GM23248 (cell line): ENCODE measurements around the gene MAP3K10. TPM values are rescaled to one million over a fixed set of nuclear protein-coding genes. Genes with fewer than 3 reads are reported as not detected.
"Not testable (repeated sequence)": the region's sequence is repeated elsewhere in the genome, so short reads cannot be mapped to it uniquely, and the experiment has no call there.

Source experiments
- DNase-seq: peaks from one replicate; pipeline ENCODE4 v3.0.0-alpha.2; 2015
- H2AFZ ChIP-seq: fragments of 200-600 bp; sonication (generic); 2 replicates; pipeline ENCODE4 v1.6.1; 2016; ENCODE audit warnings: antibody characterized with exemption
- H3F3A ChIP-seq: fragments of 200-600 bp; sonication (generic); 2 replicates; pipeline ENCODE4 v1.6.1; 2016; ENCODE audit warnings: mild to moderate bottlenecking, antibody characterized with exemption, mixed run types; ENCODE audit not compliant: insufficient read depth
- H3K27ac ChIP-seq: fragments of 200-600 bp; sonication (generic); 2 replicates; pipeline ENCODE4 v1.5.1; 2016; ENCODE audit warnings: mild to moderate bottlenecking
- H3K27me3 ChIP-seq: fragments of 200-600 bp; sonication (generic); replicated peaks from 2 replicates; pipeline ENCODE4 v1.6.1; 2016; ENCODE audit warnings: mild to moderate bottlenecking; ENCODE audit not compliant: insufficient read depth
- H3K36me3 ChIP-seq: fragments of 200-600 bp; sonication (generic); 2 replicates; pipeline ENCODE4 v1.6.1; 2016; ENCODE audit warnings: low read depth, mild to moderate bottlenecking
- H3K4me1 ChIP-seq: fragments of 200-600 bp; sonication (generic); 2 replicates; pipeline ENCODE4 v1.6.1; 2016; ENCODE audit warnings: mild to moderate bottlenecking; ENCODE audit not compliant: insufficient read depth
- H3K4me2 ChIP-seq: fragments of 200-600 bp; sonication (generic); one replicate; pipeline ENCODE4 v1.6.1; 2016; ENCODE audit warnings: mild to moderate bottlenecking; ENCODE audit not compliant: unreplicated experiment
- H3K4me3 ChIP-seq: fragments of 200-600 bp; sonication (generic); 2 replicates; pipeline ENCODE4 v1.5.1; 2016; ENCODE audit warnings: mild to moderate bottlenecking
- H3K79me2 ChIP-seq: fragments of 200-600 bp; sonication (generic); 2 replicates; pipeline ENCODE4 v1.6.1; 2016; ENCODE audit warnings: mild to moderate bottlenecking; ENCODE audit not compliant: insufficient read depth
- H3K9ac ChIP-seq: fragments of 200-600 bp; sonication (generic); 2 replicates; pipeline ENCODE4 v1.6.1; 2016; ENCODE audit warnings: mild to moderate bottlenecking
- H3K9me2 ChIP-seq: fragments of 200-600 bp; sonication (generic); 2 replicates; pipeline ENCODE4 v1.6.1; 2016; ENCODE audit warnings: mixed run types, mild to moderate bottlenecking, moderate library complexity; ENCODE audit not compliant: insufficient read depth
- H3K9me3 ChIP-seq: fragments of 200-600 bp; sonication (generic); one replicate; pipeline ENCODE4 v1.6.1; 2017; ENCODE audit warnings: low read depth
- H4K20me1 ChIP-seq: fragments of 200-600 bp; sonication (generic); 2 replicates; pipeline ENCODE4 v1.6.0; 2016; ENCODE audit not compliant: insufficient read depth
- EZH2 ChIP-seq: fragments of 200-600 bp; sonication (generic); IDR thresholded peaks from 2 replicates; pipeline ENCODE4 v1.6.1; 2018; ENCODE audit warnings: antibody characterized with exemption, mild to moderate bottlenecking; ENCODE audit not compliant: insufficient read depth, poor library complexity, severe bottlenecking
- EZH2phosphoT487 ChIP-seq: fragments of 200-600 bp; sonication (generic); IDR thresholded peaks from 2 replicates; pipeline ENCODE4 v1.6.1; 2018; ENCODE audit warnings: antibody characterized with exemption, moderate library complexity, mild to moderate bottlenecking, low read depth; ENCODE audit not compliant: insufficient read depth
- WGBS, 2 experiments: methylation state at CpG; one replicate each; pipeline ENCODE4 v1.1.6; 2015 to 2017; ENCODE audit warnings: low lambda C conversion rate in 2 of 2, low coverage in 1 of 2; ENCODE audit errors: missing lambda C conversion rate in 2 of 2; 5-methylcytosine and 5-hydroxymethylcytosine counted together
- in situ Hi-C: fragments of 300-500 bp; cut with MboI; formaldehyde crosslinking; loops from 2 replicates; pipeline ENCODE4 v1.15.0; 2020
- polyA plus RNA-seq: library from polyadenylated mRNA; unstranded; fragments of >200 nt; fragmentation: Nextera tagmentation; extraction: Ambion mirVana; gene quantifications from 2 replicates; pipeline ENCODE4 v1.2.1, GENCODE V29; 2016
- total RNA-seq: library from RNA; depleted of rRNA; stranded (reverse); fragments of >200 nt; shearing (Covaris generic); gene quantifications from 2 replicates; pipeline ENCODE4 v1.2.3, GENCODE V29; 2014

Gene MAP3K10
- total and polyA plus RNA-seq, 2 experiments from 2014 or later: 1.8 to 13.1 TPM

- in situ Hi-C loops: no loop called here
- Histone ChIP-seq H4K20me1 (no peaks in the 10 kb centered on the region), H3K27ac (no peak within 1 kb of the TSS), H3K4me3 (no peak within 1 kb of the TSS), H3K4me2 (no peak within 1 kb of the TSS), H3K36me3 (no peaks in the 10 kb centered on the region), H3K27me3 (peaks cover 20% of the 10 kb centered on the region), H3K9ac (no peak within 1 kb of the TSS), H3K4me1 (0 out of 2 replicates have a peak, but pooled peaks cover 8% of the 10 kb centered on the region), H3K79me2 (no peaks in the 10 kb centered on the region), H3K9me3 (no peaks in the 10 kb centered on the region), H3K9me2 (no peaks in the 10 kb centered on the region), H2AFZ (no peak within 1 kb of the TSS), H3F3A (peaks cover 11% of the 10 kb centered on the region; the same call in 1 of the 2 replicates)
- TF ChIP-seq EZH2phosphoT487 (no peak), EZH2 (no peak)
- peak; percentile 60 for DNase-seq
- WGBS, 2 experiments: 5 to 6% methylated on average over 24 to 43 of the region's 75 CpGs
Observed at GRCh38 chr19:40217934-40218890, 27.0 kb downstream of the MAP3K10 start, which contains the start of gene TTC9B. TTC9B (minus strand) TSS chr19:40218384; CDS start chr19:40218381, 3 bp downstream.

- H2AFZ ChIP-seq, DNase-seq, in situ Hi-C loops, H4K20me1 ChIP-seq, H3K4me1 ChIP-seq, H3K36me3 ChIP-seq, H3K4me2 ChIP-seq, H3K9me3 ChIP-seq, H3K27ac ChIP-seq, H3K4me3 ChIP-seq, H3K79me2 ChIP-seq, H3K9me2 ChIP-seq, H3K9ac ChIP-seq: not testable (repeated sequence)
- peaks cover 11% of the 10 kb centered on the region; the same call in 1 of the 2 replicates for H3F3A ChIP-seq
- H3K27me3 ChIP-seq: peaks cover 20% of the 10 kb centered on the region
- 84 to 86% methylated on average over 4 of the region's 4 CpGs for WGBS, 2 experiments
Observed at GRCh38 chr19:40219029-40219428, 27.8 kb downstream of the MAP3K10 start.

GRCh38 chr19:40219721-40220276, 28.6 kb downstream of the MAP3K10 start:
- Histone ChIP-seq H3K27me3 (peaks cover 20% of the 10 kb centered on the region), H3K9ac (no peak overlapping the region), H3K9me2 (no peaks in the 10 kb centered on the region), H3K27ac (no peak overlapping the region), H3K9me3 (no peaks in the 10 kb centered on the region), H3K36me3 (no peaks in the 10 kb centered on the region), H3K4me3 (peak overlapping the region; percentile 68), H3K4me2 (peak overlapping the region; percentile 71), H3K4me1 (0 out of 2 replicates have a peak, but pooled peaks cover 8% of the 10 kb centered on the region), H3F3A (peaks cover 11% of the 10 kb centered on the region; the same call in 1 of the 2 replicates), H2AFZ (peak overlapping the region; percentile 56), H3K79me2 (no peaks in the 10 kb centered on the region), H4K20me1 (no peaks in the 10 kb centered on the region)
- peak; percentile 90 for DNase-seq
- in situ Hi-C loops: loop anchor here (5.0 kb wide), 1 partner anchor 77 kb away; no protein-coding TSS in a partner anchor
- TF ChIP-seq EZH2 (no peak), EZH2phosphoT487 (no peak)
- WGBS, 2 experiments: 8 to 11% methylated on average over 8 of the region's 8 CpGs

- Histone ChIP-seq H3K9me3 (no peaks in the 10 kb centered on the region), H4K20me1 (no peaks in the 10 kb centered on the region), H2AFZ (no peak overlapping the region), H3K27me3 (peaks cover 19% of the 10 kb centered on the region), H3K4me2 (no peak overlapping the region), H3K4me3 (no peak overlapping the region), H3K79me2 (no peaks in the 10 kb centered on the region), H3K27ac (no peak overlapping the region), H3K36me3 (no peaks in the 10 kb centered on the region), H3F3A (peaks cover 11% of the 10 kb centered on the region; the same call in 1 of the 2 replicates), H3K9me2 (no peaks in the 10 kb centered on the region), H3K4me1 (0 out of 2 replicates have a peak, but pooled peaks cover 8% of the 10 kb centered on the region), H3K9ac (no peak overlapping the region)
- in situ Hi-C loops: loop anchor here (5.0 kb wide), 1 partner anchor 78 kb away; no protein-coding TSS in a partner anchor
- no peak for DNase-seq
- WGBS, 2 experiments: 85 to 86% methylated on average over 9 of the region's 9 CpGs
- TF ChIP-seq EZH2 (no peak), EZH2phosphoT487 (no peak)
Observed at GRCh38 chr19:40220674-40221073, 29.4 kb downstream of the MAP3K10 start.
